ENCODE results near the gene RORC.
"Not testable (repeated sequence)": the region's sequence is repeated elsewhere in the genome, so short reads cannot be mapped to it uniquely, and the experiment has no call there.

RORC gene

DNA sequence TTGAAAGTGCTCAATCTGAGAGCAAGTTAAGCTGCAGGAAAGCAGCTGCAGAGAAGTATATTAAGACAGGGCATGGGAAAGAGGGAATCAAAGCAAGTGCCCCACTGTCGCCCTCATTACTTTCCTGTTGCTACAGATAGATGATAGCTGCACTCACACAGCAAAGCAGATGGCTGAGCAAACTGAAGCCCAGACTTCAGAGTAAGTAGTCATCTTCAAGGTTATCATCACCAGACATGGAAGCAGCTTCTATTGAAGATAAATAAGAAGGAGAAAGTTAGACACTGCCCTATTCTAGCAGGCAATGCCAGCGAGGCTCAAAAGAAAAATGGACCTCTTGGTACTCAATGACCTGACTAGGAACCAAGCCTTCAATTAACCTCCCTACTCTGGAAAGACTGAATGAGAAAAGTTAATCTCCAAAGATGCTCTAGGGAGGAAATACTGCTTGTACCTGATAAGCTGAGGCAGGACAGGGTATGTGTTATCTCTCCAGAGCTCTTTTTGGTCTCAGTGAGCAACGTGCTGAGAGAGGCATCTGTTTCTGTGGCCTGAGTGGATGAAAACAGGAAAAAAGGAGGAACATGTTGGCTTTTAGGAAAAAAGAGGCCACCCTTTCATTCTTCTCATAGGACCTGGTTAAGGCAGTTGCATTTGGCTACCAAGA lies 57.2 kb downstream of the RORC start:
- no peak for DNase-seq (ENCODE audit: low spot score)

DNA sequence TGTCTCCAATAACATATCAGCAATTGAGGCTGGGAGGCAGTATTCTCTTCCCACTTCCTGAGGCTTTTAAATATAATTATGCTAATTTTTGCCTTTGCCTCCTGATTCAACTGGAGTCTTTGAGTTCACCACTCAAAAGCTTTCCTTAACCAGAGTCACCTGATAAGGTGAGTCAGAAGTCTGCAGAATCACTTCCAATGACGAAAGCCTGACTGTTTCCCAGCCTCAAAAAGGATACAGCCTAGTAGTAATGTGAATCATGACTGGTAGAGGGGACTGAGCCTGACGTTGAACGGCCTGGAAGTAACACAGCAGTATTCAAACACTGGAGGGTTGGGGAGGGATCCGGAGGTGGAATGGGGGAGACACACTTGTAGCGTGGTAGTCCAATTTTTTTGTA lies 57.9 kb downstream of the RORC start:
- peak; percentile 86 for DNase-seq (ENCODE audit: low spot score)

DNA sequence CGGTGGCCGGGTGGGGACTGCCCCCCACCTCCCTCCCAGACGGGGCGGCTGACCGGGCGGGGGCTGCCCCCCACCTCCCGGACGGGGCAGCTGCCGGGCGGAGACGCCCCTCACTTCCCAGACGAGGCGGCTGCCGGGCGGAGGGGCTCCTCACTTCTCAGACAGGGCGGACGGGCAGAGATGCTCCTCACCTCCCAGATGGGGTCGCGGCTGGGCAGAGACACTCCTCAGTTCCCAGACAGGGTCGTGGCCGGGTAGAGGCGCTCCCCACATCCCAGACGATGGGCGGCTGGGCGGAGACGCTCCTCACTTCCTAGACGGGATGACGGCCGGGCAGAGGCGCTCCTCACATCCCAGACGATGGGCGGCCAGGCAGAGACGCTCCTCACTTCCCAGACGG lies 62.3 kb downstream of the RORC start:
- not testable (repeated sequence) for DNase-seq (ENCODE audit: low spot score)

DNA sequence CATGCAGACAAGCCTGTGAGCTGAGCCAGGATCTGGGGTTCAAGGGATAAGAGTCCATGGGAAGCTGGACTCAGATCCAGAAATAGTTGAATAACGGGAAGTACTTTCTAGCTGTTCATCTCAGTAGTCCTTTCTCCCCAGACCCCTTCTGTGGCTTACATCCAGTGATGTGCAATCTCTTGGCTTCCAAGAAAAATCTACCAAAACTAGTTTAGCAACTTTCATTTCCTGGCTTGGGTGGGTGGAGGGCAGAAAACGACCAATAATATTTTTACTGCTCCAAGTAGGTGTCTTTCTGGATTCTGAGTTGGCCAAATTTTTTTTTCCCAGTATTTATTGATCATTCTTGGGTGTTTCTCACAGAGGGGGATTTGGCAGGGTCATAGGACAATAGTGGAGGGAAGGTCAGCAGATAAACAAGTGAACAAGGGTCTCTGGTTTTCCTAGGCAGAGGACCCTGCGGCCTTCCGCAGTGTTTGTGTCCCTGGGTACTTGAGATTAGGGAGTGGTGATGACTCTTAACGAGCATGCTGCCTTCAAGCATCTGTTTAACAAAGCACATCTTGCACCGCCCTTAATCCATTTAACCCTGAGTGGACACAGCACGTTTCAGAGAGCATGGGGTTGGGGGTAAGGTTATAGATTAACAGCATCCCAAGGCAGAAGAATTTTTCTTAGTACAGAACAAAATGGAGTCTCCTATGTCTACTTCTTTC lies 63.1 kb downstream of the RORC start:
- DNase-seq (ENCODE audit: low spot score): not testable (repeated sequence)

DNA sequence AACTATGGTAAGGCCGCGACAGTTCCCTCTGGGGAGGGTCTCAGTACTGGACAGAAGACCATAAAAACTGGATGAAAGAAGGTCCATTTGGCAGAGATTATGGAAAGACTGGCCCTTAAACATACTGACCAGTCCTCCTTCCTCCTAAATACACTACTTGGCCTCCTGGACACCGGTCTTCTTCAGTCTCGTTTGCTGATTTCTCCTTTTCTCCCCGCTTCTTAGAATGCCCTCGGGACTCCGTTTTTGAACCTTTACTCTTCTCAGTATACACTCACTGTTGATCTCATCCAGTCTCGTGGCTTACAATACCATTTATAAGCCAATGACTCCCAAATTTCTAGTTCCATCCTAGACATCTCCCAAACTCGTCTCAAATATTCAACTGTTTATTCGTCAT lies 67.6 kb downstream of the RORC start:
- no peak for DNase-seq (ENCODE audit: low spot score)

DNA sequence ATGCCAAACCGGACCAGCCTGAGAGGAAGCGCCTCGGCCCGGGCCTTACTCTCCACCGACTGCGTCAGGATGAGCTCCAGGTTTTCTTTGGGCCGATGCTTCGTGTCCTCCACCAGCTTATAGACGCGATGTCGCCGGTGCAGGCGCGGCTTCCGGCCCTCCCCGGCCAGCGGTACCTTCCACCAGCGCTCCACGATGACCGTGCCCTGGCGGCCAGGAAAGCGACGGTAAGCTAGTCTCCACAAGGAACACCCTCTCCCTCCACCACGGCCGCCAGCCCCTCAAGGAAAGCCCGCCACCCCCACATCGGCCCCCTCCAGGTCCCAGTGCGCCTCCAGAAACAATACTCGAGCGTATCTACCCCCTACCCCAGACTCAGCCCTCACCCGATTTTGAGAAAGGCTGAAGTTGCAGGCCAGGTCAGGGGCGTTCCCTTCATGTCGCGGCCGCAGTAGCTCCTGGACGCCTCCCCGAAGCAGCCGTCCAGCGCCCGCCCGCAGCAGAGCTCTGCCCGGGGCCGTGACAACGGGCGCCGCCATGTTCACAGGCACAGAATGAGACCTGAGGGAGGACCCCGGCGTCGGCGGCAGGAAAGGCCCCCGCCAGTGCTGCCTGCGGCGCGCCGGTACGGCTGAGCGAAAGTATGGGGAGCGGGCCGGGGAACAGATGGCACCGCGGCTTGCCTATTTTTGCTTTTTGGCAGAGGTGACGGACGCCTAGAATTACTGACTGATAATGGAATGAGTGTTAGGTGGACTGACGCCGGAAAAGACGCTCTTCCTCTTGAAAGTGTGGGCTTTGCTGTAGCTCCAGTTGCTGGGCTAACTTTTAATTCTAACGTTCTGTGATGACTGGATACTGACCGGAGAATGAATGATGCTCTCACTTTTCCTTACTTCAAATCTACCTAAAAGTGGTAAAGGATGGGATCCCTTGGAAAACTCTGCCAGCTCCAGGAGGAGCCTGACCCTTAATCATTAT lies 68.4 kb downstream of the RORC start, which contains the start of gene MRPL9:
Gene MRPL9 (minus strand): TSS at position 556 of the 981 bp plus-strand sequence. CDS start 17 bp downstream, at position 539.
- peak; percentile 85 for DNase-seq (ENCODE audit: low spot score)

DNA sequence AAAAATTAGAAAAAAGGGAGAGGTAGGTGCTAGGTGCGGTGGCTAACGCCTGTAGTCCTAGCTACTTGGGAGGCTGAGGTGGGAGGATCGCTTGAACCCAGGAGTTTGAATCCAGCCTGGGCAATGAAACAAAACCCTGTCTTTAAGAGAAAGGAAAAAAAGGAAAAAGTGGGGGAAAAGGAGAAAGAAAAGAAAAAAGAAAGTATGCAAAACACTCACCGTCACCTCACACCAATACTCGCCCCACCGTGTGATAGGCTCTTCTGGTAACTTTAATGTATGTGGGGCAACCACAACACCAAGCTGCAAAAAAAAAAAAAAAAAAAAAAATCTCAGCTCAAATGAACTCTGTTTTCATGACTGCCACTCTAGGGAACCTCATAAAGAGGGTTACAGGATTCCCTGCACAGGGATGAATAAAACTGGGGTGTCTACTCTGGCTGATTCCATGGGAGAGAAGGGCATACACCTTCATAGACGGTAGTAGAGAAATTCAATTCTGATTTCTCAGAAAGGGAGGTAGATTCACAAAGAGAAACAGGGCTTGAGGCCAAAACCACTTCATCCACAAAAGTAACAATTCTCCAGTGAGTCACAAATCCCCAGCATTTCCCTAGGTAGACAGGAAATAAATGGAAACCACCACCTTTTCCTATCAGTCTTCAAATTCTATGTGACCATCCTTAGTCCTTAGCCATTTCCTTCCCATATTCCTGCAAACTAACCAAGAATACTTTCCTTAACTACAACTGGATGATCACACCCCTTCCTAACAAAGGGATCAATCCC lies 70.8 kb downstream of the RORC start:
- peak; percentile 26 for DNase-seq (ENCODE audit: low spot score)

DNA sequence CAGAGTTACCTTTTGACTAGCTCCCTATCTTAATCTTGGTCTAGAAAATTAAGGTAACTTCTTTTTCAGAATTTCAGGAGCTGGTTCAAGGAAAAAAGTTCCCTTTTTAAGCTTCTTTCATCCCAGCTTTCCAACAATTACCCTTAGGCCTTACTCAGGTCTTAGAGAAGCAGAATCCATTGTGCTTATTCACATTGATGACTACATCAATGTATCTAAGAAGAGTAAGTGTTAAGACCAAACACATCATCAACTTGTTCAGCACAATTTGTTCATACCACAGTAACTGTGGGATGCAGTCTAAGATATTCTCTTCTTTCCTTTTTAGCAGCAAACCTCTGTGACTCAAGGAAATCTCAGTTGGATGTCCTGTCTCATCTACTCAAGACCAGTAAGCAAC lies 72.4 kb downstream of the RORC start:
- no peak for DNase-seq (ENCODE audit: low spot score)

DNA sequence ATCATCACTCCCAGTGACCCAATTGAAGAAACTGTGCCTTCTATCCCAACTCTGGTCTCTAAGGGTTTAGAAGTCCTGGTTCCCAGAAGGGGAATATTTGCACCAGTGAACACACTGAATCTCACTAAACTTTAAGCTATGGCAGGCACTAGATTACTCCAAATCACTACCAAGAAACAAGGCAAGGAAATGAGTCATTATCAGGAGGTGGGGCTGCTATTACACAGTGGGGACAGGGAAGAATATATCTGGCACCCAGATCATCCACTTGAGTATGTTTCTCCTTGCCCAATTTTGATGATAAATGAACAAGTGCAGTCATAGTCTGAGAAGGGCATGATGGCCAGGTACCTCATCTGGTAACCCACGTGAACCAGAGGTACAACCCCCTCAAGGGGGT lies 75.3 kb downstream of the RORC start:
- DNase-seq (ENCODE audit: low spot score): peak; percentile 56
